Esophagus squamous epithelium (tissue), 4 donors: ENCODE measurements around the gene RAMP1.

Experiments used
- CTCF ChIP-seq, 6 experiments: fragments of 450-650 bp in 4 of 6; fragments of 200-600 bp in 2 of 6; sonication (generic) in 2 of 6; IDR thresholded peaks; one replicate each; pipeline ENCODE4 v1.5.1; 2016 to 2019; ENCODE audit warnings: antibody characterized with exemption in 6 of 6, mild to moderate bottlenecking in 4 of 6, moderate library complexity in 4 of 6
- POLR2A ChIP-seq, 4 donors: fragments of 450-650 bp; IDR thresholded peaks; one replicate each; pipeline ENCODE4 v1.6.1; 2017; ENCODE audit warnings: antibody characterized with exemption in 4 of 4, mild to moderate bottlenecking in 4 of 4, moderate library complexity in 3 of 4

GRCh38 chr2:237946423-237946822, 87.0 kb downstream of the RAMP1 start:
- TF ChIP-seq CTCF (IDR thresholded peaks at IDR 0.05), result no peak
- TF ChIP-seq POLR2A (IDR thresholded peaks at IDR 0.05), result no peak
